Mesenchymal stem cell (in vitro differentiated cells and primary cell): Measurements from ENCODE around the gene PLCL1.

Source experiments
- DNase-seq: peaks from one replicate; pipeline ENCODE4 v3.0.0-alpha.2; 2013
- H2AFZ ChIP-seq: one replicate; pipeline ENCODE4 v1.6.1; 2013; ENCODE audit warnings: low read depth, mild to moderate bottlenecking, control low read depth, inconsistent platforms, low read length, moderate library complexity
- H2AK5ac ChIP-seq: 2 replicates; pipeline ENCODE4 v1.6.1; 2013; ENCODE audit warnings: low read length, moderate library complexity, mild to moderate bottlenecking, inconsistent platforms; ENCODE audit not compliant: severe bottlenecking
- H2BK120ac ChIP-seq: one replicate; pipeline ENCODE4 v1.6.1; 2013; ENCODE audit warnings: low read depth, mild to moderate bottlenecking, inconsistent platforms, low read length, moderate library complexity
- H2BK12ac ChIP-seq, 2 experiments: one replicate each; pipeline ENCODE4 v1.6.1; 2013; ENCODE audit warnings: inconsistent platforms in 2 of 2, low read length in 2 of 2, mild to moderate bottlenecking in 2 of 2, moderate library complexity in 2 of 2, control low read depth in 1 of 2
- H2BK15ac ChIP-seq: one replicate; pipeline ENCODE4 v1.6.1; 2013; ENCODE audit warnings: mild to moderate bottlenecking, low read depth, inconsistent platforms; ENCODE audit not compliant: poor library complexity, severe bottlenecking
- H2BK5ac ChIP-seq: 2 replicates; pipeline ENCODE4 v1.6.1; 2013; ENCODE audit warnings: low read depth, mild to moderate bottlenecking, low read length, control low read depth, inconsistent platforms; ENCODE audit not compliant: poor library complexity, severe bottlenecking
- H3K14ac ChIP-seq, 2 experiments: one replicate each; pipeline ENCODE4 v1.6.1; 2013; ENCODE audit warnings: inconsistent platforms in 2 of 2, low read length in 2 of 2, control low read depth in 1 of 2, mild to moderate bottlenecking in 1 of 2, moderate library complexity in 1 of 2
- H3K18ac ChIP-seq, 2 experiments: one replicate each; pipeline ENCODE4 v1.6.1; 2013; ENCODE audit warnings: inconsistent platforms in 2 of 2, low read length in 2 of 2, control low read depth in 1 of 2, low read depth in 1 of 2, mild to moderate bottlenecking in 1 of 2
- H3K23ac ChIP-seq, 2 experiments: one replicate each; pipeline ENCODE4 v1.6.1; 2013; ENCODE audit warnings: inconsistent platforms in 2 of 2, low read length in 2 of 2, mild to moderate bottlenecking in 2 of 2, moderate library complexity in 2 of 2, control low read depth in 1 of 2
- H3K27ac ChIP-seq: 2 replicates; pipeline ENCODE4 v1.5.1; 2013; ENCODE audit warnings: mild to moderate bottlenecking, moderate library complexity, low read length, control low read depth, inconsistent platforms; ENCODE audit not compliant: poor library complexity, severe bottlenecking
- H3K27me3 ChIP-seq, 2 experiments: 2 replicates each; pipeline versions ENCODE4 v1.6.1 to v1.7.0; 2013; ENCODE audit warnings: low read length in 2 of 2, mild to moderate bottlenecking in 2 of 2, moderate library complexity in 2 of 2, control low read depth in 1 of 2, inconsistent platforms in 1 of 2; ENCODE audit not compliant: control insufficient read depth in 1 of 2, insufficient read depth in 1 of 2
- H3K36me3 ChIP-seq, 2 experiments: 2 replicates each; pipeline versions ENCODE4 v1.6.1 to v1.7.0; 2013; ENCODE audit warnings: low read length in 2 of 2, control low read depth in 1 of 2, inconsistent platforms in 1 of 2, low read depth in 1 of 2, mild to moderate bottlenecking in 1 of 2; ENCODE audit not compliant: insufficient read depth in 2 of 2, control insufficient read depth in 1 of 2
- H3K4ac ChIP-seq, 2 experiments: one replicate each; pipeline ENCODE4 v1.6.1; 2013; ENCODE audit warnings: inconsistent platforms in 2 of 2, low read length in 2 of 2, mild to moderate bottlenecking in 2 of 2, moderate library complexity in 2 of 2, control low read depth in 1 of 2, low read depth in 1 of 2
- H3K4me1 ChIP-seq: 2 replicates; pipeline ENCODE4 v1.6.1; 2013; ENCODE audit warnings: low read depth, low read length, control low read depth; ENCODE audit not compliant: control insufficient read depth, insufficient read depth
- H3K4me2 ChIP-seq: 2 replicates; pipeline ENCODE4 v1.6.1; 2013; ENCODE audit warnings: low read length, mild to moderate bottlenecking, inconsistent platforms; ENCODE audit not compliant: poor library complexity, severe bottlenecking
- H3K4me3 ChIP-seq, 2 experiments: 2 replicates each; pipeline versions ENCODE4 v1.5.1 to v1.7.0; 2013; ENCODE audit warnings: low read length in 2 of 2, mild to moderate bottlenecking in 2 of 2, control low read depth in 1 of 2, low read depth in 1 of 2; ENCODE audit not compliant: insufficient read depth in 1 of 2
- H3K79me1 ChIP-seq: replicated peaks from 2 replicates; pipeline ENCODE4 v1.6.1; 2013; ENCODE audit warnings: mild to moderate bottlenecking, control low read depth, low read length, inconsistent platforms; ENCODE audit not compliant: poor library complexity, severe bottlenecking
- H3K9ac ChIP-seq: 2 replicates; pipeline ENCODE4 v1.7.0; 2013; ENCODE audit warnings: mild to moderate bottlenecking, low read length, moderate library complexity
- H3K9me3 ChIP-seq: 2 replicates; pipeline ENCODE4 v1.7.0; 2013; ENCODE audit warnings: mild to moderate bottlenecking, low read length; ENCODE audit not compliant: control insufficient read depth
- H4K8ac ChIP-seq: one replicate; pipeline ENCODE4 v1.6.1; 2013; ENCODE audit warnings: inconsistent platforms, mild to moderate bottlenecking, low read length, moderate library complexity
- H4K91ac ChIP-seq: one replicate; pipeline ENCODE4 v1.6.1; 2013; ENCODE audit warnings: mild to moderate bottlenecking, low read length, inconsistent platforms
- WGBS: methylation state at CpG from one replicate; pipeline ENCODE4 v1.1.7; 2013; ENCODE audit warnings: mixed read lengths; 5-methylcytosine and 5-hydroxymethylcytosine counted together

Gene PLCL1

DNA sequence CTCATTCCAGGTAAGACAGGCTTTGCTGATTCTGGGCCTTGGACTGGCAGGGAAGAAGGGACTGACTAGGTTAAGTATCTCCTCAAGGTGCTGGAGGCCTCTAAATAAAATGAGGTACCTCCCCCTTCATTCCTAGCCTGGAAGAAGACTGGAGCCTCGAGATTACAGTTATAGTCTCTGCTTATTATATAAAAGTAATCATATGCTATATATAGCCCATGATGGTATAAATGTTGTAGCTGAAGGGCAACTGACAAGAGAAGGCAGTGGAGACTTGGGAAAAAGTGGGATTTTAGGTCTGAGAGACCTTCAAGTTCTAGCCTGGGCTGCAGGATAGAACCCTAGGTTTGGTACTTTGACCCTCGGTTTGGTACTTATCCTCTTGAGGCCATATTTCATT lies 248.3 kb downstream of the PLCL1 start:
- Histone ChIP-seq H2AK5ac (no peak overlapping the region), H3K4ac (no peak overlapping the region), H4K91ac (no peak overlapping the region), H3K79me1 (no peaks in the 10 kb centered on the region), H3K4me2 (no peak overlapping the region), H3K18ac (no peak overlapping the region), H3K4me3 (no peak overlapping the region), H2BK5ac (no peak overlapping the region), H3K23ac (no peak overlapping the region), H3K9ac (no peak overlapping the region), H3K27me3 (no peaks in the 10 kb centered on the region), H2BK15ac (no peak overlapping the region), H2BK120ac (no peak overlapping the region), H2BK12ac (no peak overlapping the region), H2AFZ (no peak overlapping the region), H3K9me3 (no peaks in the 10 kb centered on the region), H3K4me1 (no peaks in the 10 kb centered on the region), H3K36me3 (no peaks in the 10 kb centered on the region), H4K8ac (no peak overlapping the region), H3K14ac (no peak overlapping the region), H3K27ac (no peak overlapping the region)
- no peak for DNase-seq
- WGBS: no CpG with 5 or more reads among the region's 2 CpGs

DNA sequence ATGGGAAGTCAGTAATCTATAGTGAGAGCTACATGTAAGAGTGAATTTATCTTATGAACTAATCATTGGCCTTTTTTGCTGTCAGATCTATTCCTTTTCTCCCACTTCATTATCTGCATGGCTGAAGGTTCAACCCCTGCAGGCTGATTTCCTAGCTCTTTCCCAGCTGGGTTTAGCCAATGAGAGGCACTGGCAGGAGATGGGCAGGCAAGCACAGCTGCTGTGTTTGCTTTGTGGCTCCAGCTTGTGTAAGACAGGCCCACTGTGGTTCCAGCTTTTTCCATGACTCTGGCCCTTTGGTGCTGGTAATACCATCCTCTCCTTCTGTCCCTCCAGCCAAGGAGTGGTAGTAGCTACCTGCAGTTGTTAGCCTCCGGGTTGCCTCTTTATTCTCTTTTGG lies 248.8 kb downstream of the PLCL1 start:
- H3K18ac ChIP-seq: no peak overlapping the region
- no peaks in the 10 kb centered on the region for H3K36me3 ChIP-seq
- no peaks in the 10 kb centered on the region for H3K4me1 ChIP-seq
- H2AK5ac ChIP-seq: no peak overlapping the region
- no peak overlapping the region for H2AFZ ChIP-seq
- H2BK5ac ChIP-seq: no peak overlapping the region
- H3K4me2 ChIP-seq: no peak overlapping the region
- no peak overlapping the region for H3K9ac ChIP-seq
- no peak overlapping the region for H3K4ac ChIP-seq
- no CpG with 5 or more reads among the region's 1 CpG for WGBS
- H3K14ac ChIP-seq: no peak overlapping the region
- no peaks in the 10 kb centered on the region for H3K79me1 ChIP-seq
- no peak overlapping the region for H4K91ac ChIP-seq
- DNase-seq: no peak
- no peak overlapping the region for H3K4me3 ChIP-seq
- H2BK120ac ChIP-seq: no peak overlapping the region
- no peak overlapping the region for H4K8ac ChIP-seq
- H2BK15ac ChIP-seq: no peak overlapping the region
- no peaks in the 10 kb centered on the region for H3K9me3 ChIP-seq
- H3K27me3 ChIP-seq: no peaks in the 10 kb centered on the region
- no peak overlapping the region for H2BK12ac ChIP-seq
- no peak overlapping the region for H3K23ac ChIP-seq
- H3K27ac ChIP-seq: no peak overlapping the region

- no peak overlapping the region for H4K91ac ChIP-seq
- no peaks in the 10 kb centered on the region for H3K27me3 ChIP-seq
- no peak overlapping the region for H2BK120ac ChIP-seq
- no peak overlapping the region for H4K8ac ChIP-seq
- no peak overlapping the region for H3K4me2 ChIP-seq
- no peak overlapping the region for H2BK15ac ChIP-seq
- no peak overlapping the region for H2AK5ac ChIP-seq
- no peak overlapping the region for H3K4me3 ChIP-seq
- no peak overlapping the region for H2BK12ac ChIP-seq
- H3K79me1 ChIP-seq: no peaks in the 10 kb centered on the region
- H3K27ac ChIP-seq: no peak overlapping the region
- no peaks in the 10 kb centered on the region for H3K36me3 ChIP-seq
- no CpG with 5 or more reads among the region's 1 CpG for WGBS
- DNase-seq: no peak
- no peak overlapping the region for H3K18ac ChIP-seq
- H3K4ac ChIP-seq: no peak overlapping the region
- no peak overlapping the region for H3K14ac ChIP-seq
- H3K4me1 ChIP-seq: no peaks in the 10 kb centered on the region
- no peak overlapping the region for H2BK5ac ChIP-seq
- no peak overlapping the region for H3K9ac ChIP-seq
- no peaks in the 10 kb centered on the region for H3K9me3 ChIP-seq
- no peak overlapping the region for H3K23ac ChIP-seq
- H2AFZ ChIP-seq: no peak overlapping the region
Observed at GRCh38 chr2:198053776-198054175, 249.4 kb downstream of the PLCL1 start.

DNA sequence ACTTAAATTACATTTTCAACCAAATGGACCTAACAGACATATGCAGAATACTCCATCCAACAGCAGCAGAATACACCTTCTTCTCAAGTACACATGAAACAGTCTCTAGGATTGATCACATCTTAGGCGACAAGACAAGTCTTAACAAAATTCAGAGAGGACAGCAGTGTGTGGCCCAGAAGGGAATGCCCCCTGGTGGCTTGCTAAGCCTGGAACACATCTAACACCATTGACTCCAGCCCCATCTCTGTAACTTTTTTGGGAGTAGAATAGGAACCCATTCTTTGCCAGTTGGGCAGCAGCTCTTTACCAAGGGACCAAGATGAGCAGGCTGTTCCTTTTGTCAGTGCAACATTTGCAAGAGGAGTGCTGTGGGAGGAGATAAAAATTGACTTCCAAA lies 249.9 kb downstream of the PLCL1 start:
- H2AK5ac ChIP-seq: no peak overlapping the region
- H3K36me3 ChIP-seq: no peaks in the 10 kb centered on the region
- H4K91ac ChIP-seq: no peak overlapping the region
- DNase-seq: peak; percentile 47
- no peak overlapping the region for H3K18ac ChIP-seq
- no peak overlapping the region for H4K8ac ChIP-seq
- H3K14ac ChIP-seq: no peak overlapping the region
- H3K4me3 ChIP-seq: no peak overlapping the region
- no peaks in the 10 kb centered on the region for H3K9me3 ChIP-seq
- H2BK15ac ChIP-seq: no peak overlapping the region
- no peak overlapping the region for H2BK120ac ChIP-seq
- H2AFZ ChIP-seq: no peak overlapping the region
- no peak overlapping the region for H3K9ac ChIP-seq
- H3K4me2 ChIP-seq: no peak overlapping the region
- H3K4me1 ChIP-seq: no peaks in the 10 kb centered on the region
- 73% methylated on average over 1 of the region's 1 CpG for WGBS
- H3K4ac ChIP-seq: no peak overlapping the region
- H3K27ac ChIP-seq: no peak overlapping the region
- no peak overlapping the region for H2BK12ac ChIP-seq
- H2BK5ac ChIP-seq: no peak overlapping the region
- H3K79me1 ChIP-seq: no peaks in the 10 kb centered on the region
- no peaks in the 10 kb centered on the region for H3K27me3 ChIP-seq
- H3K23ac ChIP-seq: no peak overlapping the region
